Measurements from ENCODE around the gene PFDN2.

DNA sequence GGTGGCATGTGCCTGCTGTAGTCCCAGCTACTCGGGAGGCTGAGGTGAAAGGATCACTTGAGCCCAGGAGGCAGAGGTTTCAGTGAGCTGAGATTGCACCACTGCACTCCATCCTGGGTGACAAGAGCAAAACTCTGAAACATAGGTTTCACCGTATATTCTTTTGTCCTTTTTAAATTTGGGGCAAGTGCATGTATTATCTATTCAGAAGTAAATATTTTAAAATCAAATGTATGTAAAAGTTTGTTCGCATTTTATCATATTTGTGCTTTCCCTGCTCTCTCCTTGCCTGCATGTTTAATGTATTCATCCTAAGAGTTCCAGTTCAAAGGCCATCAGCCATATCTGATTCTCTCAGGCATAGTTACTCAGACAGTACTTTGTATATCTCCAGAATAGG, 28.0 kb upstream of the PFDN2 start:
- no peak for TF ChIP-seq SUZ12 (IDR thresholded peaks at IDR 0.05; ENCODE audit: extremely low read depth, insufficient read depth, insufficient read length)
- no peak for TF ChIP-seq ZNF274 (IDR thresholded peaks at IDR 0.05; ENCODE audit: low read depth, low read length)
- no peak for TF ChIP-seq YY1 (IDR thresholded peaks at IDR 0.05; ENCODE audit: insufficient read depth, insufficient read length)

All from NT2/D1 (cell line).